Measurements from ENCODE around the gene ARHGAP18.

Gene ARHGAP18

GRCh38 chr6:129638055-129638684 lies 71.8 kb downstream of the ARHGAP18 start:
- DNase-seq (ENCODE audit: insufficient read length) = no peak
- FAIRE-seq = no peak
- TF ChIP-seq POLR2A (IDR thresholded peaks at IDR 0.05; ENCODE audit: low read depth, low read length) (no peak), POLR2AphosphoS5 (IDR thresholded peaks at IDR 0.05; ENCODE audit: low read depth, low read length) (no peak), TAF1 (IDR thresholded peaks at IDR 0.05; ENCODE audit: borderline replicate concordance, low read depth, low read length) (no peak)

- TF ChIP-seq TAF1 (IDR thresholded peaks at IDR 0.05; ENCODE audit: borderline replicate concordance, low read depth, low read length) (no peak), POLR2A (IDR thresholded peaks at IDR 0.05; ENCODE audit: low read depth, low read length) (no peak), POLR2AphosphoS5 (IDR thresholded peaks at IDR 0.05; ENCODE audit: low read depth, low read length) (no peak)
- DNase-seq (ENCODE audit: insufficient read length) (no peak), FAIRE-seq (no peak)
These were observed 72.5 kb downstream of the ARHGAP18 start for GRCh38 chr6:129637340-129638054.

DNA sequence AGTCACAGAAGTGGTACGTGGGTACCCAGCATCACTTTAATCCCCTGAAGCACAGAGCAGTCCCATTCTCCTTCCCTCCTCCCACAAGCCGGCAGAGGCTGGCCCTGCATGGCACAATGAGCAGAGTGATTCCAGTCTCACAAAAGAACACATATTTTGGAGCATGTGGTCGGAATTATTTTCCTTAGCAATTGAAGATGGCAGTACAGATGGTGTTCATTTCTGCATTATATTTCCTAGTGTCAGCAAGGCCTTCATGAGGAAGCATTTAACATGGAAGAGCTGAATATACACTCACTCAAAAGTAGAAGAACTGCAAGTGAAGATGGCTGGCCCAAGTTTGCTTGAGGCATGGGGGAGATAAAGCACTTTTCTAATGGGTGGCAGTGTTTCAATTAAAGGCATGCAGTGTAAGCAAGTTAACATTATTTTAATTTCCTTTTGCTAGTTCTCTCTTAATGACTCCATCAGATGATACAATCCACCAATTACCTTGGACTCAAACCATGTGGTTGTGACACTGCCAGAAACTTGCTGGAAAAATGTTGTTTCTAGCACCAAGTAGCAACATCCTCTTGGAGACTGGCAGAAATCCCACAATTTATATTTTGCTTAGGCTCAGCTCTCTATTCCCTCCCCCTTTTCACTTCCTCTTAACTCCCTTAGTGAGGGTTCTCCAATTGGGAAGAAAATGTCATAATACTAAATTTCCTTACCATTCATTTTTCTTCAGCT lies 74.4 kb downstream of the ARHGAP18 start:
- no peak for TF ChIP-seq TAF1 (IDR thresholded peaks at IDR 0.05; ENCODE audit: borderline replicate concordance, low read depth, low read length)
- no peak for TF ChIP-seq POLR2AphosphoS5 (IDR thresholded peaks at IDR 0.05; ENCODE audit: low read depth, low read length)
- TF ChIP-seq POLR2A (IDR thresholded peaks at IDR 0.05; ENCODE audit: low read depth, low read length) = no peak
- no peak for FAIRE-seq
- no peak for DNase-seq (ENCODE audit: insufficient read length)

- FAIRE-seq (no peak), DNase-seq (ENCODE audit: insufficient read length) (no peak)
- TF ChIP-seq POLR2A (IDR thresholded peaks at IDR 0.05; ENCODE audit: low read depth, low read length) = no peak
- no peak for TF ChIP-seq TAF1 (IDR thresholded peaks at IDR 0.05; ENCODE audit: borderline replicate concordance, low read depth, low read length)
- TF ChIP-seq POLR2AphosphoS5 (IDR thresholded peaks at IDR 0.05; ENCODE audit: low read depth, low read length) = no peak
These were observed 75.4 kb downstream of the ARHGAP18 start for GRCh38 chr6:129634411-129635230.

- DNase-seq (ENCODE audit: insufficient read length) = no peak
- TF ChIP-seq TAF1 (IDR thresholded peaks at IDR 0.05; ENCODE audit: borderline replicate concordance, low read depth, low read length) (no peak), POLR2AphosphoS5 (IDR thresholded peaks at IDR 0.05; ENCODE audit: low read depth, low read length) (no peak), POLR2A (IDR thresholded peaks at IDR 0.05; ENCODE audit: low read depth, low read length) (no peak)
- FAIRE-seq = no peak
These were observed 76.4 kb downstream of the ARHGAP18 start for GRCh38 chr6:129633529-129633928.

- TF ChIP-seq POLR2AphosphoS5 (IDR thresholded peaks at IDR 0.05; ENCODE audit: low read depth, low read length) (no peak), POLR2A (IDR thresholded peaks at IDR 0.05; ENCODE audit: low read depth, low read length) (no peak)
- no peak for DNase-seq (ENCODE audit: insufficient read length)
These were observed 77.8 kb downstream of the ARHGAP18 start for GRCh38 chr6:129632172-129632613.

DNA sequence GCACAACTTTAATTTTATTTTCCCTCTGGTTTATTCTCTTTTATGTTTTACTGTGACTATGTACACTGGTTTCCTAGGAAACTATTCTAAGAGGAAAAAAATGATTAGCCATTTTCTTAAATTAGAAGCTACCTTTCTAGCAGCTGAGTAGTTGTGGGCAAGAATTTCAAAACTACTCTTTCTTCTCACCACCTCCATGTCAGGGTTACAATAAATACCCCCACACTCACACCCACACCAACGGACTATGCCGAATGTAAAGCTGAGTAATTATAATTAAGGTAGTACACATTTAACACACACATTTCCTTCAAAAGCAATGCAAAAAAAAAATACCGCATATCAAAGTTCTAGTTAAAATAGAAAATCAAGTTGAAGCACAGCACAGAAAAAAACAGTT lies 78.9 kb downstream of the ARHGAP18 start:
- DNase-seq (ENCODE audit: insufficient read length) (no peak), FAIRE-seq (no peak)
- TF ChIP-seq TAF1 (IDR thresholded peaks at IDR 0.05; ENCODE audit: borderline replicate concordance, low read depth, low read length) (no peak), POLR2AphosphoS5 (IDR thresholded peaks at IDR 0.05; ENCODE audit: low read depth, low read length) (no peak), POLR2A (IDR thresholded peaks at IDR 0.05; ENCODE audit: low read depth, low read length) (no peak)

More at GRCh38 chr6:129632172-129632613, 77.8 kb downstream of the ARHGAP18 start:
- no peak for FAIRE-seq

GRCh38 chr6:129630596-129630995 lies 79.4 kb downstream of the ARHGAP18 start:
- TF ChIP-seq TAF1 (IDR thresholded peaks at IDR 0.05; ENCODE audit: borderline replicate concordance, low read depth, low read length) (no peak), POLR2A (IDR thresholded peaks at IDR 0.05; ENCODE audit: low read depth, low read length) (no peak)
- no peak for DNase-seq (ENCODE audit: insufficient read length)
- no peak for FAIRE-seq

GRCh38 chr6:129628101-129628815 lies 81.7 kb downstream of the ARHGAP18 start:
- DNase-seq (ENCODE audit: insufficient read length) (no peak), FAIRE-seq (peak; percentile 50)
- no peak for TF ChIP-seq POLR2AphosphoS5 (IDR thresholded peaks at IDR 0.05; ENCODE audit: low read depth, low read length)
- no peak for TF ChIP-seq POLR2A (IDR thresholded peaks at IDR 0.05; ENCODE audit: low read depth, low read length)
- no peak for TF ChIP-seq TAF1 (IDR thresholded peaks at IDR 0.05; ENCODE audit: borderline replicate concordance, low read depth, low read length)

DNA sequence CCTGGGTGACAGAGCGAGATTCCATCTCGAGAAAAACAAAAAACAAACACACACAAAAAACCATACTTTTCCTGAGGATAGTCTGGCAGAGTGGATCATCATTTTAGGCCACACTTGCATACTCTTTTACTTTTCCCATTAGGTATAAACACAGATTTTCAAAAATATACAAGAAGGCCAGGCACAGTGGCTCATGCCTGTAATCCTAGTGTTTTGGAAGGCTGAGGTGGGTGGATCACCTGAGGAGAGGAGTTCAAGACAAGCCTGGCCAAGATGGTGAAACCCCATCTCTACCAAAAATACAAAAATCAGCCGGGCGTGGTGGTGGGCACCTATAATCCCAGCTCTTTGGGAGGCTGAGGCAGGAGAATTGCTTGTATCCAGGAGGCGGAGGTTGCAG lies 85.5 kb downstream of the ARHGAP18 start:
- DNase-seq (ENCODE audit: insufficient read length) (no peak), FAIRE-seq (no peak)
- no peak for TF ChIP-seq TAF1 (IDR thresholded peaks at IDR 0.05; ENCODE audit: borderline replicate concordance, low read depth, low read length)
- TF ChIP-seq POLR2A (IDR thresholded peaks at IDR 0.05; ENCODE audit: low read depth, low read length) = no peak
- TF ChIP-seq POLR2AphosphoS5 (IDR thresholded peaks at IDR 0.05; ENCODE audit: low read depth, low read length) = no peak

Data from GM12892 (cell line).